Neural progenitor cell (in vitro differentiated cells): ENCODE measurements around the gene LDAH.

Experiments used
- EZH2 ChIP-seq: fragments of 200-600 bp; sonication (generic); IDR thresholded peaks from 2 replicates; pipeline ENCODE4 v1.6.1; 2017; ENCODE audit warnings: antibody characterized with exemption, mild to moderate bottlenecking, moderate library complexity
- TF ChIP-seq, protein P1 (sequence below): fragments of 200-600 bp; sonication (generic); IDR thresholded peaks from 2 replicates; pipeline ENCODE4 v1.5.1; 2017; ENCODE audit warnings: antibody characterized with exemption, mild to moderate bottlenecking

DNA sequence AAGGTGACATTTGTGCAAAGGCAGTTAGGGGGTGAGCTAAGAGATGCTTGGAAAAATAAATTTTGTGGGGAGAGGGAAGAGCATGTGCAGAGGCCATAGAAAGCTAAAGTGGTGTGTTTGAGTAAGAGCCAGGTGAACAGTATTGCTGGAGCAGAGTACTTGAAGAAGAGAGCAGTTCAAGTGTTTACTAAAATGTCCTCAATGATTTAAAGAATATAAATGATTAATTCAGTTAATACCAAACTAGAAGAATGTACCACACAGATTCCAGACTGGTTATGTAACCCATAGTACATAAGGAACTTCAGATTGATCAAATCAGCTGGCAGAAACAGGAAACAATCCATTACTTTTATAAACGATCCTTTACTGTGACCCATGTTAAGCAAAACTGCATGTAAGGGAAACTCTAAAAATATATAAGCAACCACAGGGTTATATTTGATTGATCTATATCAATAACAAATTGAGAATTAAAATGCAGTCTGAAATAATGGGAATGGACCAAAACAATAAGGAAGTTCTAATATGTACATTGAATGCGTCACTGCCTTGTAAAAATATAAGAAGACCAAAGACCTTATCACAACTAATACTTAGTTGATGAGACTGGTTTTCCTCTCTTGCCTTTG, 76.9 kb downstream of the LDAH start:
- TF ChIP-seq, protein P1, sequence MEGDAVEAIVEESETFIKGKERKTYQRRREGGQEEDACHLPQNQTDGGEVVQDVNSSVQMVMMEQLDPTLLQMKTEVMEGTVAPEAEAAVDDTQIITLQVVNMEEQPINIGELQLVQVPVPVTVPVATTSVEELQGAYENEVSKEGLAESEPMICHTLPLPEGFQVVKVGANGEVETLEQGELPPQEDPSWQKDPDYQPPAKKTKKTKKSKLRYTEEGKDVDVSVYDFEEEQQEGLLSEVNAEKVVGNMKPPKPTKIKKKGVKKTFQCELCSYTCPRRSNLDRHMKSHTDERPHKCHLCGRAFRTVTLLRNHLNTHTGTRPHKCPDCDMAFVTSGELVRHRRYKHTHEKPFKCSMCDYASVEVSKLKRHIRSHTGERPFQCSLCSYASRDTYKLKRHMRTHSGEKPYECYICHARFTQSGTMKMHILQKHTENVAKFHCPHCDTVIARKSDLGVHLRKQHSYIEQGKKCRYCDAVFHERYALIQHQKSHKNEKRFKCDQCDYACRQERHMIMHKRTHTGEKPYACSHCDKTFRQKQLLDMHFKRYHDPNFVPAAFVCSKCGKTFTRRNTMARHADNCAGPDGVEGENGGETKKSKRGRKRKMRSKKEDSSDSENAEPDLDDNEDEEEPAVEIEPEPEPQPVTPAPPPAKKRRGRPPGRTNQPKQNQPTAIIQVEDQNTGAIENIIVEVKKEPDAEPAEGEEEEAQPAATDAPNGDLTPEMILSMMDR = no peak
- no peak for TF ChIP-seq EZH2
